CD1c-positive myeloid dendritic cell (primary cell): ENCODE results near the gene CLGN.

Source experiments
- DNase-seq: peaks from one replicate; pipeline ENCODE4 v3.0.0-alpha.2; 2016; ENCODE audit errors: extremely low spot score

The CLGN gene

DNA sequence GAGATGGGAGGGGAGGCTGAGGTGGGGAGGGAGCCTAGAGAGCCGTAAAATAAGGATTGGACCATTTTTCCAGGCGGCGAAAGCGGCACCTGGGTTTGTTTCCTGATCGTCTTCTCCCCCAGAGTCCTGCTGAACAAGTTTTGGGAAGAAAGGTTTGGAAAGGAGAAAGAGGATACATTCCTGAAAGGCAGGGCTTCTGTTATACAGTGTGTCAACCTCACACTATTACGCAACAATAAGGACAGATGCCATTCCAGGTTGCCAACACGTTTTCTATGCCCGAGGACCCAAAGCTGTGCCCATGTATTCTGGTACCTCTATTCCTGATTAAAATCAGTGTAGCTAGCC, 53.3 kb downstream of the CLGN start:
- DNase-seq, result peak; percentile 7

DNA sequence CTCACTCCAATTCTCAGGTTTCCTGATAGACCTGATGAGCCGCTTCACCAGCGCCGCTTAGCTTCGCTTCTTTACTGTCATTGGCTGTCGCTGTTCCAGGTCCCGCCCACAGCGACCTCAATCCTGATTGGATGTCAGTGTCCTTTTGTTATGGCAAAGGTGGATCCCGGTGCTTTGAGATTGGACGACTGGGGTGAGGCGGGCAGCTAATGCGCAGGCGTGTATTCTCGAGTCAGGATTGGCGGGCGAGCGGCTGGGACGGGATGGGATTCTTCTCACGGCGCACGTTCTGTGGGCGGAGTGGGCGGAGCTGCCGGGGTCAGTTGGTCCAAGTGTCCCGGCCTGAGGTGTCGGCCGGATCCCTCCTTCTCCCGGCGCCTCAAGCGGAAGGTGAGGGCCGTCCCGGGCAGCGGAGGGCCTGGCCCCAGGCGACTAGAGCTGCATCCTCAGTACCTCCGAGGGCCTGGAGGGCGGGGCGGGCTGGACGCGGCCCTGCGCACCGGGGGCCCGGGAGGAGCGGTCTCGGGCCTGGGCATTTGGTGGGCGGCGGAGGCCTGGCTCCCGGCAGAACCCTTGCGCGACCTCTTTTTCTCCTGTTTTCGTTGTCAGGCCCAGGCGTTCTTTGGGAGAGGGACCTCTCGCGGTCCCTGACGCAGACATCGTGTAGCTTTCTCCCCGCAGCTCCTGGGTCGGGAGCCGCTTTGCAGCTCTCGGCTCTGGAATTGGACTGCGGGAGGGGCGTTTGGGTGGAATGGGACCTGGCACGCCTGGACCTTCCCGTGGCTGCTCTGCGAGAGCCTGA, 53.9 kb downstream of the CLGN start, which contains the start of gene SCOC:
TSS of gene SCOC (plus strand) at position 319 of the 802 bp plus-strand sequence. CDS start 5,525 bp downstream, outside the sequence.
- DNase-seq, result peak; percentile 99

DNA sequence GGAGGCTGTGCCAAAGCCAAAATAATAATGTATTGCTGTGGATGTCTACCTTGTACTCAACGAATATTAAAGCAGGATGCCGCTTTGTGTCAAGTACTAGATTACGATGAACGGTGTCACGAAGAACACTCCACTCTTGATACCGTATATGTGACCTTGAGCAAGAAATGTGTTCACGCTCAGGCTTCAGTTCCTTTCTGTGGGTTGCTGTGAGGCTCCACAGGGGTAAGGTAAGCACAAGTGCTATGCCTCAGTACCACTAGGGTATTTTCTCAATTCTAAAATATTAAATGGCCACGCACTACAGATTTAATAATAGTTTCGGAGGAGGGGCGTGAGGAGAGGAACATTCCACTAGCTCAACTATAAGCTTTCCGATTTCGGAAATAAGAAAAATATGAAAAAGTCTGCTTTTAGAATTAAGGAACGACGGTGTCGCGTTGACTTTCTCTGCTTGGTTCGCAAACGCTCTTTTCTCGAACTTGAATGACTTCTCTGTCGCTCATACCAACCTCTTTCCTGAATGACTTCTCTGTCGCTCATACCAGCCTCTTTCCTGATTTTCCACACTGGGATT, 54.6 kb downstream of the CLGN start:
- DNase-seq, result peak; percentile 45

DNA sequence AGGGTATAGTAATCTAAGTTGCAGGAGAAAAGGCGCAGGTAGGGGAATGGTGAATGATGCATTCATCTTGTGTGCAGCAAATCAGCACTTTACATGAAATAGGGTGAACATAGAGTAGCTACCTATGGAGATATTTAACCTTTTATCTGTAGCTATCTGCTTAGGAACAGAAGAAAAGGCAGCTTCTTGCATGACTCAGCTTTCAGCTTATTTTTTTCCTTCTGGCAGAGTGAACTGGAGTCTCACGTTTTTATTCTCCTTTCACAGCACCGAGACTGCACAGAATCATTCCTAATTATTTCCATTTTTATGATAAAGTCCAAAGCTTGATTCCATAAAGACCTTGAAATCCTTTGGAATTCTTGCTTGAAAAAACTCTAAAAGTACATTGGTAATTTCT, 58.8 kb downstream of the CLGN start:
- no peak for DNase-seq

DNA sequence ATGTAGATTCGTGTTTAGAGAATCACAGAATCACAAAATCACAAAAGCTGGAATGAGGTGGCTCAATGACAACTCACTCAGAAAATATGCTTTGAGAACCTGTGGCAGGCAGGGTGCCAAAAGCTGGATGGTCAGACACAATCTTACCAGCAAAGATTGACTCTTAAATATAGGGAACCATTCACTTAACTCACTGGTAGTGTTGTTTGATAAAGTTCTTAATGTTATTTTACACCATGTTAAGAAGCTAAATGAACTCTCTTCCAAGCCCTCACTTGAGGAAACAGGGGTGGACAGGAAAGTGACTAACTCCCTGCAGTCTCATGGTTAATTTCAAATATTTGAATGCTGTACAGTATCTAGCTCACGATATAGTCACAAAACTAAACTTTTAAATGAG, 59.7 kb downstream of the CLGN start:
- no peak for DNase-seq

DNA sequence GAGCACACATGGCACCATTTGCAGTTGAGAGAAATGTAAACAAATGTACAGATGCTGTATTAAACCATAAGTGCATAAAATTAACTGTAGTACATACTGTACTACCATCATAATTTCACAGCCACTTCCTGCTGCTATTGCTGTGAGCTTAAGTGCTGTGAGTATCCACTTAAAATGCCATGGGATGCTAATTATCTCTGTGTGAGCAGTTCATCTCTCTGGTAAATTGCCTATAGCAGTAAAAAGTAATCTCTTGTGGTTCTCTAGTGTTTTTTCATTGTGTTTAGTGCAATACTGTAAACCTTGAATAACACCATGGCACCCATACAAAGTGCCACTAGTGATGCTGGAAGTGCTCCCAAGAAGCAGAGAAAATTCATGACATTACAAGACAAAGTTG, 63.9 kb downstream of the CLGN start:
- DNase-seq, result no peak

DNA sequence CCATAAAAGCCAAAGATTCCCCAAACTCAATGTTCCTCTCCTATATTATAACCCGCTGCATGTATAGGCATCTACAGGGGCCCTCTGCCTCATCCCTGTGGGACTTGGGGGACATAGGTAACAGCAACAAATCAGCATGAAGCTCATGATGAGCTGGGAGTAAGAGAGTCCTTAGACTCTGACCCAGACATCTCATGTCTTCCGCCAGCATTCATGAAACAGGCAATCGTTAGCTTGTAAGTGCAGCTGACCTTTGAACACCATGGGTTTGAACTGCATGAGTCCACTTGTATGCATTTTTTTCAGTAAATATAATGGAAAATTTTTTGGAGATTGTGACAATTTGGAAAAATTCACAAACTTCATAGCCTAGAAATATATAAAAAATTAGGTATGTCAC, 64.4 kb downstream of the CLGN start:
- no peak for DNase-seq

DNA sequence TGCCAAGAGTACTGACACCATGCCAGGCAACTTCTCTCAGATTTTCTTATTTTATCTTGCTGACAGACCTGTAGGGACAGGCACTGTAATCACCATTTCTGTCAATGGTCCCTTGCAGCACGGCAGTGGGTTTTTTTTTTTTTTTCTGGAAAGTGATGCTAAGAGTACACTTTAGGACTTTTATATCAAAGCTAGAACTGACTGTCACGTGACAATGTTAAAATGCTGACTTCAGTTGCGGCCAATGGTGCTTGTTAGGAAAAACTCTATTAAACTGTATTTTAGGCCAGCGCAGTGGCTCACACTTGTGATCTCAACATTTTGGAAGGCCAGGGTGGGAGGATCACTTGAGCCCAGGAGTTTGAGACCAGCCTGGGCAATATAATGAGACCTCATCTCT, 66.3 kb downstream of the CLGN start:
- no peak for DNase-seq

DNA sequence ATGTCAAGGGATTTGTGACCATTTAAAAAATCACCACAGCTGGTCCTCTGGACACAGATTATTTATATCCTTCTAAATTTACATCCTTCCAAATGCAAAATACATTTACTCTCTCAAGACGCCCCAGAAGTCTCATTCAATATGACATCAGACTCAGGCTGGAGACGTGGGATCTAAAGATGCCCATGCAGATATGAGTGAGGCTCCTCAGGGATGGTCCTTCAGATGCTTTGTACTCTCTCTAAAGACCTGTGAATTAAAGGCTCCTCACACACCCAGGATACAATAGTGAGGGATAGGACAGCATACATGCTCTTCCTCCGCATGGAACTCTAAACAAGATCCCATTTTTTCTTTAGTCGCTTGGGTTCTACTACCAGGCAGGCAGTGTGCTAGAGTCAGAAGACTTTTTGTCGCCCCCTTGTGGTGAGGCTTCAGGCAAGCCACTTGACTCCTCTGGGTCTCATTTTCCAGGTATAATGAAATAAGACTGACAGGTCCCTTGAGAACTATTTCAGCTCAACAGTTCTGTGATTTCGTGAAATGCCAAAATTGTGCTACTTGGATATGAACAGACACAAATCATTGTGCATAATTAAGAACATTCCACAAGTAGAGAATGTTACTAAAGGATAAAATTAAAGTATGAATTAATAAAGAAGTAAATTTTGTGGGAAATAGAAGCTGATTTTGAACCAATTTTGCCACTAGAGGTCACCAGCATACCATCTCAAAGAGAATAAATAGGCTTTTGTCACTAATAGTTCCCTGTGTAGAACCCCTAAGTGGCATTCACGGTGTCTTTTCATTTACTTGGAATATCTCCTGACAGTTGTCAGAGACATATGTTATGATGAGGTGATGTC, 67.7 kb downstream of the CLGN start:
- DNase-seq, result peak; percentile 82

DNA sequence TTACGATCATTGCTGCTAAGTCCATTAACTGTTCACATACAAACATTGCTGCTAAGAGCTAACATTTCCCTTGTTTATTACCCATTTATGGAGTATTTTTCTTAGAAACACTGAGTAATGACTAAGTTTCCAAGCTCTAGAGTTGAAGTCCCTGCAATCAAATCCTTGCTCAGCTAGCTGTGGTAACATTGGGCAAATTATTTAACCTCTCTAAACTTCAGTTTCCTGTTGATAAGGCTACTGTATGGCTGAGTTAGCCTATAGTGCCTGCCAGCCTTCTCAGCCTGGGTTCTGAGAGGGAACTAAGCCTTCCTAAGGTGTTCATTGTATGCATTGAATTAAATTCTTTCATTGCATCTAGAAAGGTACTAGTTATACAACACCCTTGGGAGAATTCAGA, 69.2 kb downstream of the CLGN start:
- DNase-seq, result no peak

DNA sequence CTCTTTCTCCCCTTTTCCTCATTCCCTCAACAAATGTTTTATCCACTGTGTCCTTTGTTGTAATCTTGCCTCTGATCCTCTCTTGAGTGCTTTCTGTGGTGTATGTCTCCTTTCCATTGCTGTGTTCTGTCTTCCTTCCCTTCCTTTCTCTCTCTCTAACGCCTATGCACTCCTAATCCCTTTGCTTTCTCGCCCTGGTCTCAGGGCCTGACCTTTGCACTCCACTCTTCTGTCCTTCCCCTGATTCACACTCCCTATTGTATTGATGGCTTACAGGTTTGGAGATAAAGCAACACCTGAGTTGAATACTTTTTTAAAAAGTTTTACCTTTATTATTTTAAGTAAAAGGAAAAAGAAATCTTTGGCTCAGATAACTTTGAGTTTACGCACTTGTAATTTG, 69.6 kb downstream of the CLGN start:
- no peak for DNase-seq

DNA sequence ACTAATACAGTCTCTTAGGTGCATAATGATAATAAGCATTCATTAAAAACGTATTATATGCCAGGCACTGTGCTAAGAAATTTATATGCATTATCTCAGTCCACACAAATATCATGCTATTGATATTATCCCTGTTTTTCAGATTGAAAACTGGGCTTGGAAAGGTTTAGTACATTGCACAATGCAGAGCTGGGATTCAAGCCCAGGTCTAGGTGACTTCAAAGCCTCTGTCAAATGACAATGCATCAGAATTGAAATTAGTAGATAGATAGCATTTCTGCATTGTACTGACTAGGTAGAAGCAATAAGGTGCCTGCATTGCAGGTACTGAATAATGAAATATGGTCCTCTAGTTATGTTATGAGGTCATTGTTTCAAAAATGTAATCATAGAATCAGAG, 72.2 kb downstream of the CLGN start:
- DNase-seq, result no peak

DNA sequence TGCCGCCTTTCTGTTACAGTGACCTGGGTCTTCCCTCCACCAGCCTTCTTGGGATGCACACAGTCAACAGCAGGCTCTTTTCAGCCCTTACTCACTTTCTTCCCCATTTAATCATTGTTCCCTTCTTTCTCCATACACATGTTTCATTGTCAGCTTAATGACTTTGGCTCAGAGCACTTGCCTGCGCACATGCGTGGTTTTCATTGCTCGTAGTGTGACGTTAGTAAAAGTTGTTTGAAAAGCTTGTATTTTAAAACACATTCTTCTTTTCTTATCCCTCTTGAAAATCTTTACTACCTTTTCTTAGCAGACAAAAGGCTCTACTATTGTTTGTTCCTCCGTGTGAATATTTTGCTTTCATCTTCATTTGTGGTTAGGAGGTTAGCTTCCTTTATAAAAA, 73.7 kb downstream of the CLGN start:
- DNase-seq, result no peak

DNA sequence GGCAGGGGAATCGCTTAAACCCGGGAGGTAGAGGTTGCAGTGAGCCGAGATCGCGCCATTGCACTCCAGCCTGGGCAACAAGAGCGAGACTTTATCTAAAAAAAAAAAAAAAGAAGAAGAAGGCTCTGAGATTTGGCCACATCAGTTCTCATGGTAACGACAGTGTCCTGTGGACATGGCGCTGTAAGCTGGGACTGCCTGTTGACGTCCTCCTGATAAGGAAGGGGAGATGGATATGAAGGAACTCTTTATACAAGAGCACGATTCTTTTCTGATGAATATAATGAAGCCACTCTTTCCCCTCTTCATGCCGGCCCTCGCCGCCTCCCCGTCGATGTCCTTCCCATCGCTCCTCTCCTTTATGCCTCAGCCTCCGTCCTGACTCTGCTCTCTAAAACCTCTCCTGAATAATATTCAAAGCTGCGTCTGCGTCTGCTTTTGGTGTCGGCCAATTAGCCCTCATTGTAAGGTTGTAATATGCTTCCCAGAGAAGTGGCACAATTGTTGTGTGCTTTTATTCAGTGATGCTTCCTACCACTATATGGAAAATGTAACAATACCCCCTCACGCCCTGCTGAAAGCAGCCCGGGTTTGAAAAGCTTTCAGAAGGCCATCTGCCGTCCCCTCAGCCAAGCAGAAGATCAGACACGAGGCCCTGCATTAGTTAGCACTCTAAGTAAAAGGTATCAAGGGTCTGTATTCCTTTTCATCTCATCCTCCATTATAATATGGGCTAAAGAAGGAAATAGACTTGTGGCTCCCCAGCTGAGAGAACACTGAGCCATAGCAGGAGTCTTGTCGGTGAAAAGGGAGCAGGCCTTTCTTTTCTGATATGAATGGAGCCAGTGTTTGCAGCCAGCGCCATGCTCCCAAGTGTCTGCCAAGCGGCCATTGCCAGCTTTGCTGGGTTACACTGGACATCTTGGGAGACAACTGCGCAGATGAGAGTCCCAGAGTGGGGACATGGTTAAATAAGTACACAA, 76.1 kb downstream of the CLGN start:
- no peak for DNase-seq

DNA sequence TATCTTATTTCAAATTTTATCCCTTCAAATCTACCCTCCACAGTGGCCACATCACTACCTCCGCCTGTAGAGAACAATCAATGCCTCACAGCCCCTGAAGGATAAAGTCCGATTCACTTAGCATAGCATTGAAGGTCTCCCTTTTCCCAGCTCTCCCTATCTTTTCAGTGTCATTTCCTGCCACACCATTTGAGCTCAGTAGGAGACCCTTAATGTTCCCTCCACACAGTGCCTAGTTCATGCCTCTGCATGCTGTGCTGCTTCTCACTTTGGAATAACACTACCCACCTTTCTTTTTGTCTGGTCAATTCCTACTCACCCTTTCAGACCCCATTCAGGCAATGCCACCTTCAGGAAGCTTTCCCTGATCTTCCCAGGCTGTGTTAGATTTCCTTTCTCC, 77.6 kb downstream of the CLGN start:
- DNase-seq, result no peak

DNA sequence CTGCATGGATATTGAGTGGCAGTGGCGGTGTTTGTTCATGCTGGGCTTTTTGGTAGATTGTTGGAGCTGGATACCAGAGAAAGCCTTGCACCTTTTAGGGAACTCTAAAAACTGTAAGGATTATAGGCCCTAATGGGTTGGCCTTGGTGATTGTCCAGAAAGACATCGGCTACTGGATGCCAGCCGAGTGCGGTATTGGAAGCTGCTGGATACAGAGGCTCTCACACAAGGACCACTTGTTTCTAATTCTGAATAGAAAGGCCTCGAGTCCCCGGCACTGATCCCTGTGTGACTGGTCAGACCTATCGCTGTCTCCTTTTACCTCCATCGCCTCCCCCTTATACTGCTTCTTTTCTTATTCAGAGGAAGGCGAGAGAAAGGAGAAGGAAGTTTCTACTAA, 81.3 kb downstream of the CLGN start:
- no peak for DNase-seq

DNA sequence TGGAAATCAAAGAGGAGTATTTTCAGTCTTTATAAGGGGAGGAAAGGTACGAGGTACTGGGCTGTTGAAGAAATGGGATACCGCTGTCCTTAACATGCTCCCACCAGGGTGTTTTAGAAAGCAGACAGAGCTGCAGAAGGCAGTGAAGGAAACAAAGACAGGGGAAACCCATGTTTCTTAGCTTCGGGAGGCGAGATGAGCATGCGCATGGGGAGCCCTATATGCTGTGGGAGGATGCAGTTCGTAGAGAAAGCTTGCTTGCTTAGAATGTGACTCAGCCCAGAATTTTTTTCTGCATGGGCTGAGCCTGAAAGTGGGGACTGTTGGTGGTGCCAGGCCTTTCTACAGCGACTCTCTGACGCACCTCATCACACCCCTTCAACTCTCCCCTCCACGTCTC, 82.8 kb downstream of the CLGN start:
- no peak for DNase-seq

DNA sequence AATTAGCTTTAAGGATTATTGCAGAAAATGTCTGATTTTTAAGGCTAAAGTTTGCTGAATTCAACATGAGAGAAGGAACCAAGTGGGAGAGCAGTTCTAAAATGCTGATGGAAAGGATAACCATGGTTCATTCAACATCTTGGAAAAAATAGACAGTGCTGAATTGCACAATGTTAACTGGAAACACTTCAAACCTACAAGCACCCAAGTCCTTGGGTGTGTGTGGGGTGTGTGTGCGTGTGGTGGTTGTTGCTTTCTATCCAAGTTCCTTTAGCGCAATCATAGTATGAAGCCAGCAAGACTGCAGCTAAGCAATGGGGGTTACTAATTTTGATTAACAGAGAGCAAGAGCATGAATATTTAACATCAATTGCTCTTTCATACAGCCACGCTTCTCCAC, 83.3 kb downstream of the CLGN start:
- DNase-seq, result no peak

DNA sequence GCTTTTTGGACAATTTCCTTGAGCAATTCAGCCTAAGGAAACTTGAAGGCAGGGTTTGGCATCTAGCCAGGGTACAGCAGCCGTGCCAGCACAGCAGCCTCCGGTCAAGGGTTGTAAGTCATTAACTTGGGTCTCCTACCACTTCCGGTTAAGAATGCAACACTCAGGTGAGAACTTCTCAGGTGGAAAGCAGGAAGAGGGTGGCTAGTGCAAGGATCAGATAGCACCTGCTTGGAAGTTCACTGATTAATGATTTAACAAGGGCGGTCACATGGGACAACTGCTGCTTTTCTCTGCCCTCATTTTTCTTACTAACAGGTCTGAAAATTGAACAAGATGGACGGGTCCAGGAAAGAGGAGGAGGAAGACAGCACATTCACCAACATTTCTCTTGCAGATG, 84.1 kb downstream of the CLGN start:
- no peak for DNase-seq

DNA sequence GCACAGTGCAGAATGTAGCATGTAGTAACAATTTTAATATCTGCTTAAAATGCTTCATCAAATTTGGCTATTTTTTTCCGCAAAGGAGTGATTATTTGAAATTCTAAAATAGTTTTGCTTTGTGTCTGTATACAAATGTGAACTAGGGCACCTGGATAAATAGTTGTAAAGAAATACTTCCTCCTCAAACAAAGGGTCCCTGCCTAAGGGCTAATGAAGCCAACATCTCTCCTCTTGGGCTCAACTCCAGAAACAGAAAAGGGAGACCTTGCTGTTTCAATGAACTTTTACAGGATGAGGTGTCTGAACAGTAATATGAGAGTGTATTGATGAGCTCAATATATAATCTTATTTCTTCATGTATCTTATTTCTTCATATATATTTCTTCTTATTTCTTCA, 84.8 kb downstream of the CLGN start:
- no peak for DNase-seq
